CD4-positive, alpha-beta T cell treated with Interleukin-15 for 4 hours (primary cell): ENCODE results near the gene DDX52.
"Not testable (repeated sequence)": the region's sequence is repeated elsewhere in the genome, so short reads cannot be mapped to it uniquely, and the experiment has no call there.

Experiments
- DNase-seq: peaks from one replicate; pipeline ENCODE4 v3.0.0-alpha.2; 2020; ENCODE audit warnings: low spot score

The DDX52 gene, protein sequence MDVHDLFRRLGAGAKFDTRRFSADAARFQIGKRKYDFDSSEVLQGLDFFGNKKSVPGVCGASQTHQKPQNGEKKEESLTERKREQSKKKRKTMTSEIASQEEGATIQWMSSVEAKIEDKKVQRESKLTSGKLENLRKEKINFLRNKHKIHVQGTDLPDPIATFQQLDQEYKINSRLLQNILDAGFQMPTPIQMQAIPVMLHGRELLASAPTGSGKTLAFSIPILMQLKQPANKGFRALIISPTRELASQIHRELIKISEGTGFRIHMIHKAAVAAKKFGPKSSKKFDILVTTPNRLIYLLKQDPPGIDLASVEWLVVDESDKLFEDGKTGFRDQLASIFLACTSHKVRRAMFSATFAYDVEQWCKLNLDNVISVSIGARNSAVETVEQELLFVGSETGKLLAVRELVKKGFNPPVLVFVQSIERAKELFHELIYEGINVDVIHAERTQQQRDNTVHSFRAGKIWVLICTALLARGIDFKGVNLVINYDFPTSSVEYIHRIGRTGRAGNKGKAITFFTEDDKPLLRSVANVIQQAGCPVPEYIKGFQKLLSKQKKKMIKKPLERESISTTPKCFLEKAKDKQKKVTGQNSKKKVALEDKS

DNA sequence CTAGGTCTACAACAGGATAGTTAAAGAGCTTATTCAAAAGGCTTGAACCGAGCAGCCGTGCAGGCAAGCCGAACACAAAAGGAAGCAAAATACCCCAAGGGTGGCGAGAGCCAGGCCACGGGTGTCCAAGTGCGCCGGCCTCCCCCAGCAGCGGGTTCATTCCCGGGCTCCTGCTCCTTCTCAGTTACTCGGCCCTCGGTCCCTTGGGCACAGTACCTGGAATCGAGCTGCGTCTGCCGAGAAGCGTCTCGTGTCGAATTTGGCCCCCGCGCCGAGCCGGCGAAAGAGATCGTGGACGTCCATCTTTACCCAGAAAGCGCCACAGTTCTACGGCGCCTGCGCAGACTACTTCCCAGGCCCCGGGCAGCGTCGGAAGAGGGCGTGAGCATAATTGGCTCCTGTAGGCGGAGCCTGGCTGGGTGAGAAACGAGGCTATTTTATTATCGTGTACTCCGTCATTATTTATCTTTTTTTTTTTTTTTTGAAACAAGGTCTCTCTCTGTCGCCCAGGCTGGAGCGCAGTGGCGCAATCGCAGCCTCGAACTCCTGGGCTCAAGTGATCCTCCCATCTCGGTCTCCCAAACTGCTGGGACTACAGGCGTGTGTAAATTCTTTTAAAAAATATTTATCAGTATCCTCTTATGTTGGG is at the start of gene DDX52:
Gene DDX52, minus strand, starts transcription at position 329 of the 649 bp plus-strand sequence. Its CDS starts 26 bp downstream, at position 303.
- peak; percentile 92 for DNase-seq

DNA sequence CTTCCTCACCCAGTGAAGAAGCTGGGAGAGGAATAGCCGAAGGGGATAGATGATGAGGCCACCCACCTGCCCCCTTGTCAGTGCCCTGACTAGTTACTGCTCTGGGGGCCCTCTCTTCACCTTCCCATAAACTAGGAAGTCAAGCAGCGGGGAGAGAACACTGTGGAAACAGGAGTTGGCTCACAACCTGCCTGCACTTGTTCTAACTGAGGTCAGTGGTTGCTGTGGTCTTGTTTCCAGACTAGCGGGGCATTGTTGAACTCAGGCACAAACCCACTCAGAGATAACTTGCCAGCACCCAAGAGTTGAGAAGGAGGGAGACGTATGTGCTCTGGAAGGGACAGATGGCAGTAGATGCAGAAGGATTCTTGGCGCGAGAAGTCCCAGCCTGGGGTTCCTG is 48.6 kb upstream of the DDX52 start:
- no peak for DNase-seq

DNA sequence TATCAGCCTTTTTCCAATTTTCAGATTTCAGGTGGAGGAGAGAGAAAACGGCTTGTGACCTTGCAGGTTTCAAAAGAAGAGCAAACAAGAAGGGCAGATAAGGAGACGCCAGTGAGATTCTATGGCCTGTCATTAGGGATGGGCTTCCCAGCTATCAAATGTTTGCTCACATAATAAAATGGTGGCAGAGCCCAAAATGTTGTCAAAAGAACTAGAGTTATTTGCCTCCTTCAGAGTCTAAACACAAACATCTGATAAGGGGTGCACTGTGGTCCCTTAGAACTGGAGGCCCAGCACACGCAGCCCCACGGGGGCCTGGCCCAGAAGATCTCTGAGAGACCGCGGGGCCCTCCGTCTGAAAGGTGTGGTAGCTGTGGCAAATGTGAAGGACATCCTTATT is 46.1 kb upstream of the DDX52 start:
- DNase-seq: no peak

DNA sequence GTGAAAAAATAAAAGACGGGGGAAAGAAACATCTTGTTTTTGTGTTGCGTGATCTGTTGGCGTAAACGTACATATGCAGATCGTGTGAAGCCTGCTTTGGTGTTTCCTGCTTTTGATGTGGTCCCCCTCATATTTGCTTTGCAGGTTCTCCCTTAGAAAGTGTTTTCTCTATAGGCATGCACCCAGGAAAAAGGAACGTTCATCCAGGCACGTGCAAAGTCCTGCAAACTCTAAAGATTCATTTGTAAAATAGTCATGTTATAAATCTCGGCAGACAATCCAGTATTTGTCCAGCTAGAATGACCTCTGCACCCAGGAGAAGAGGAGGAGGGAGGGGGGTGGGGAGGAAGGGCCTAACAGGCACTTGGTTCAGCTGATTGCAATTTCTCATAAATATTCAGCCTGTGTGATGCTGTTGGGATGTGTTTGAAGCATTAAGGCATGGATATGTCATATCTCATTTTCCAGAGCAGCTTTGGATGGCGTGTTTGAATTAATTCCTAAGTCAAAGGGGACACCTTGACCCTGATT is 40.3 kb upstream of the DDX52 start:
- no peak for DNase-seq

DNA sequence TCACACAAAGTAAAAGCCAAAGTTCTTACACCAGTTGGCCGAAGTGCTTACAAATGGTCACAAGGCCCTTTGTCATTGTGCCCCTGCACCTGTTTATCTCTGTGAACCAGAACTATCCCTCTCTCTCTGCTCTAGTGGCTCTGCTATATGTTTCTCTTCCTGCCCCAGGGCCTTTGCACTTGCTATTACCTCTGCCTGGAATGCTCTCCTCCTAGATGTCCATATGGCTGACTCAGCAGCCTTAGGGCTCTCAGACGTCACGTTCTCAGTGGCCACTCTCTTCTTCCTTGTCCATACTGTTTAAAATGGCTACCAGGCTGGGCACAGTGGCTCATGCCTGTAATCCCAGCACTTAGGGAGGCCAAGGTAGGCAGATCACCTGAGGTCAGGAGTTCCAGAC is 38.8 kb upstream of the DDX52 start:
- no peak for DNase-seq

DNA sequence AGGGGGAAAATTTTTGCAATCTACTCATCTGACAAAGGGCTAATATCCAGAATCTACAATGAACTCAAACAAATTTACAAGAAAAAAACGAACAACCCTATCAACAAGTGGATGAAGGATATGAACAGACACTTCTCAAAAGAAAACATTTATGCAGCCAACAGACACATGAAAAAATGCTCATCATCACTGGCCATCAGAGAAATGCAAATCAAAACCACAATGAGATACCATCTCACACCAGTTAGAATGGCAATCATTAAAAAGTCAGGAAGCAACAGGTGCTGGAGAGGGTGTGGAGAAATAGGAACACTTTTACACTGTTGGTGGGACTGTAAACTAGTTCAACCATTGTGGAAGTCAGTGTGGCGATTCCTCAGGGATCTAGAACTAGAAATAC is 36.7 kb upstream of the DDX52 start:
- DNase-seq: not testable (repeated sequence)

DNA sequence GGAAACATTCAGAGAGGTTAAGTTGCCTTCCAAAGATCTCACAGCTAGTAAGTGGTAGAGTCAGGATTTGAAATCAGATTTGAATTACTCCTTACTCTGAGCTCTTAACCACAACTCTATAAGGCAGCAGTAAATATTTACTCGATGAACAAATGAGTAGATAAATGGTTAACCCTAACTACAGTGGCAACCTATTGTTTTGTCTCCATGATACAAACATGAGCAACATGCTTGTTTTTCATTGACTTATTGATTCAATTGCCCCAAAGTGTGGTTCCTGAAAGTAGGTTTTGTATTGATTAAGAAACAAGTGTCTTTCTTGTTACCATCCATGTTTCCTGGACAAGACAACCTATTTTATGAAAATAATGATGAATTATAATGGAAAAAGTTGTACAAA is 34.8 kb upstream of the DDX52 start:
- DNase-seq: no peak

DNA sequence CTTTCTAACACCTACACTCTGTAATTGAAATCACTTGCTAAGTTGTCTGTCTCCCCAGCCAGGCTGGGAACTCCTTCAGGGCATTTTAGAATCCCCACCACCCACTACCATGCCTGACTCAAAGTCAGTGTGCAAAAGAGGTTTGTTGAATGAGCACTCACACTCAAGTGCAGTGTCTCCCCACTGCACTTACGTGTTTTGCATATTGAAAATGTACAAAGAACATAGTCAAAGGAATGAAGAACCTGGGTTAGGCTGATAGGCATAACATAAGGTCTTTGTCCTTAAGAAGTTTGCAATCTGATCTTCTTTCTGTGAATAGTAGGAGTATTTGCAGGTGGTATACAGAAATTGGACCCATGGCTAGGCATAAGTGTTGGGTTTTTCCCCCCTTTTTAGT is 33.8 kb upstream of the DDX52 start:
- DNase-seq: no peak

DNA sequence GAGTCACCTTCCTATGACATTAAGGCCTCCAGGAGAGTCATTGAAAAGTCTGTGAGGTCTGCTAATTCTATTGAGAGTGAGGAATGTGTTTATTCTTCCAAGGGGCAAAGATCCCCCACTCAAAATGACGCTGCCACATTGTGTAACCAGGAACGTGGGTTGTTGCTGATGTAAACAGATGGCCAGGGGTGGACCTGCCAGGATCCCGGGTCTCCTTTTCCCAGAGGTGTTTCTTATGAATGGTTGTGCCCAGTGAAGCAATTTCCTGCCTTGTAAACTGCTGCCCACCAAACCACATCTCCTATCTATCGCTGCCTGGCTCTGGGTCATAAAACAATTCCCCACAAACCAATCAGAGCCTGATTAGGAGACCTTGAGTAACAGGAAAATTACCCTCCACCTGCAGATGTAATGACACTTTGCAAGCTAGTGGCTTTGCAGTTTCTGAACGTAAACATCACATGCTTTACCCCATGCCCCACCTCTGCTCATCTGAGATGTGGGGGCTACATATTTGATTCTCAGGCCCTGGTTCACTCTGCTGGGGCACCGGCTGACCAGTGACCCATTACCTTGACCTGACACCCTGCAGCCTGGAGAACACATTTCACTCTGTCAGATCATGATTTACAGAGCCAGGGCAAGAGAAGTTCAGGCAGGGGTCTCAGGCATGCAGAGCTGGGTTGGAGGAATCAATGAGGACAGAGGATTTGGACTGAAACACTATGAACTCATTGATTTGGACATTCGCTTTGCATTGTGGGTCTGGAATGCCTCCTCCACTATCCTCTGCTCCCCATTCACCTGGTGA is 33.1 kb upstream of the DDX52 start:
- no peak for DNase-seq

DNA sequence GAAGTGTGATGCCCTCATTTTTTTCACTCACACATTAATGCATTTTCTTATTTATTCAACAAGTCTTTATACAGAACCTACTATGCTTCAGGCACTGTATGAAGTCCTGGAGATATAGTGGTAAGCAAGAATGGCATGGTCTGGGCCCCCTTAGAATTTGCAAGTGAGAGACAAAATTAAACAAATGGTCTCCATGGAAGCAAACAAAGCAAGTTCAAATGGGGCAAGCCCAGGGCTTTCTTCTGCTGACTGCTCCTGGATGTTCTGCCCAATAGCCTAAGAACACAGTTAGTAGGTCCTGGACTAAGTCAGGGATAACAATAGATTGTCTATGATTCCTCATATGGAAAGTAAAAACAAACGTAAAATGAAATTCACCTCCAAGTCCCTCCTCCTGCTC is 31.3 kb upstream of the DDX52 start:
- no peak for DNase-seq

DNA sequence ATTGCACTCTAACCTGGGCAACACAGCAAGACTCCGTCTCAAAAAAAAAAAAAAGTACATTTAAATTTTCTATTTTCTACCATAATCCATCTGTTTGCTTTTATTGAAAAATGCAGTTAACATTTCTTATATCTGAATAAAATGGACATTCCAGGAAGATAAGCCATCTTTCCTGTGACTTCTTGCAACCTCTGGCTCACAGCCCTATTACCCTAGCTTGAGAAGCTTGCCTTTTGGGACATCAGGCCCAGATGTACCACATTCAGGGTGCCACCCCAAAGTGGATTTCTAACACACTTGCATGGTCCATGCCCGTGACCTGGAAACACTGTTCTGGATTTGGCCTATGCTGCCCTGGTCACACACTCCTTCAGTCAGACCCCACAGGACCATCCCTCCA is 30.1 kb upstream of the DDX52 start:
- no peak for DNase-seq

DNA sequence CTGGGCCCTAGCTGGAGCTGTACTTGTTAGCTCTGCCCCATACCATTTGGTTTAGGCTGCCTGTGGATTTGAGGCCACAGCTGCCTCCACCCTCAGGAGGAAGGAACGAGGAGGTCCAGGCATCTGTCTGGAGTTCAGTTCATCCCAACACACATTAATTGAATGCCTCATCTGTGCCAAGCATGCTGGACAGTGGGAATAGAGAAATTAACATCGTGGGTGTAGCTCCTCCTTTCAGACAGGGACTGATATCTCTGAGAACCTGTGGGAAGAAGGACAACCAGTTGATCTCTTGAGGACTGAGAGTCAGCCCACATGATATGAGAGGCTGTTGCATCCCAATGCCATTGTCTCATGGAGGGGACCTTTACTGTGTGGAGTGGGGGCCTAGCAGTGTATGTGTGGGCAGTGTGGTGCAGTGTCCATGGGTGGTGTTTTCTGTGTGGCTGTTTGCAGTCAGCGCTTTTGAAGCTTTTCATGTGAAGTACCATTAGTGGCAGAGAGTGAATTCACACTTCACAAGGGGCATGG is 29.4 kb upstream of the DDX52 start:
- no peak for DNase-seq

DNA sequence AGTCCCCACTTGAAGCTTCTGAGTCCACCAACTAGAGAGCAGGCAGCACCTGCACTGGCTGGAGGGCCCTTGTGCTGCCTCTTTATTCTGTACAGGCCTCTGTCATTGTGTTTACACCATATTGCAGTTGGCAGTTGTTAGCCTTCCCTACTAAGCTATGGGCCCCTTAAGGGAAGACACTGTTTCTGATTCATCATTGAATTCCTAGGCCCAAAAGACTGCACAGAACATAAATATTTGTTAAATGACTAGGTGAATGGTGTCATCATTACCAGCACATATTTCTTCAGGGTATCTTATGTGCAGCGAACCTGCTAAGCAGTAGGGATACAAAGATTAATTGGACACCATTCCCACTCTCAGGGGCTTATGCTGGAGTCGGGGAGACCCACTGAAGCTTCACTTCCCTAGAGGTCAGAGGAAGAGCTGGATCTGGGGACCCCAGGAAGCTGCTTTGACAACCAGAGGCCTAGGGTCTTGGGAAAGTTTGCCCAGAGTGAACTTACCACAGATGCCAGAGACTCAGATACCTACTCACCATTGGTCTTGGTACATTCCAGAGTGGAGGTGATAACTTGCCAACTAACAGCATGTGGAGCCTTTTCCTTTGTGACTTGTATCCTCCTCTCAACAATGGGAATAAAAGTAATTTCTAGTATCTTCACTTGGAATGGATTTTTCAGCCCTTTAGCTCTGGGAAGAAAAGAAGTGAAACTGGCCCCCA is 28.7 kb upstream of the DDX52 start:
- no peak for DNase-seq

DNA sequence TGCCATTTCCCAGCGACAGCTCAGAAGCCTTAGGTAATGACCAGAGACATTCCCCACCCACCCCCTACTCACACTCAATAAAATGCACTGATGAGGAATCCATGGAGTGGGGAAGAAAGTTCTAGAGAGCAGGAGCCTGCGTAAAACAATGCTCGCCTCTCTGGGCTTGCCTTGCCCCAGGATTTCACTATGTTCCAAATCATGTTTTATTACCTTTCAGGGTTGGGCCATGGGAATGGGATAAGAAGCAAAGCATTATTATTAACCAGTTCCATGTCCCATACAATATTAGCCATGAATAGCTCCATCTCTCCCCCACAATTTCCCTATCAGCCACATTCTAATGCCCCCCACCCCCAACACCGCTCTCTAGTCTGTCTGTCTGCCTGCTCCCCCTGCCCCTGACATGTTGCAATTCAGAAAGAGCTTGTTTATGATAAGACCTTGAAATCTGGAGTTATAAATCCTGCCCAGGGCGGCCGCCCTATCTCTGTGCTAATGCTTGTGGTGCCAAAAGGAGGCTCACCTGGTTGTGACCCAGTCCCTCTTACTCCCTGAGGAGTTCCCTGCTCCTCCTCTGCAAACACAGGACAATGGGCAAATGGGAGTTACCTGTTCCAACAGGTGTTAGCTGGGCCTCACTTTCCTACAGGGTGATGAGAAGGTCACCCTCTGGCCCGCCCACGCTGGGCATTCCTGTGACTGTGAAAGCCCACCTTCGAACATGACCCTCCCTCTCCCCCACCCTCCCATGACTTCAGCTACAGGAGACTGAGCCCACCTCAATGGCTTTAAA is 28.0 kb upstream of the DDX52 start:
- DNase-seq: no peak

DNA sequence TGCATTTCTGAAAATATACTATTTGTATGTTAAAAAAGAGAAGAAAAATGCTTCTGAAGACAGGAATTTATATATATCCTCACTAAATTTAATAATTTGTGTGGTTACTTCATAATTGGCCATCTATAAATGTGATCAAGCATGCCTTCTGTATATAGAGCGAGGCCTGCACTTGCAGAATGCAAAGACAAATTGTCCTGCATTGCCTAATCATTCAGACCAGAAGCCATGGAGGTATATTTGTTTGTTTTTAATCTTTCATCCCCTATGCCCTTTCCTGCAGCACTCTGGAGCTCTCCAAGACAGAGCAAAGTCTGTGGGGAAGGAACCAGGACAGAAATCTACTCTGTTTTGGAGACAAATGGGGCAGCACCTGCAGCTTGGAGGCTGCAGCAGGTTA is 23.8 kb upstream of the DDX52 start:
- DNase-seq: no peak

DNA sequence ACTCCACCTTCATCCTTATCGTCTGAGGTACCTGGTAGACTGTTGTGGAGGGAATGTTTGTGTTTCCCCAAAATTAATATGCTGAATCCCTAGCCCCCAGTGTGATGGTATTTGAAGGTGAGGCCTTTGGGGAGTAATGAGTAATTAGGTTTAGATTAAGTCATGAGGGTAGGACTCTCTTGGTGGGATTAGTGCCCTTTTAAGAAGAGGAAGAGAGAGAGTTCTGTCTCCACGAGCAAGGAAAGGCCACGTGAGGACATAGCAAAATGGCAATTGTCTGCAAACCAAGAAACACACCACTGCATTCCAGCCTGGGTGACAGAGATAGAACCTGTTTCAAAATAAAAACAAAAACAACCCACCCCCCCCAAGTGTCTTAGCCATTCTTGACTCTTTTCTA is 21.0 kb upstream of the DDX52 start:
- no peak for DNase-seq

DNA sequence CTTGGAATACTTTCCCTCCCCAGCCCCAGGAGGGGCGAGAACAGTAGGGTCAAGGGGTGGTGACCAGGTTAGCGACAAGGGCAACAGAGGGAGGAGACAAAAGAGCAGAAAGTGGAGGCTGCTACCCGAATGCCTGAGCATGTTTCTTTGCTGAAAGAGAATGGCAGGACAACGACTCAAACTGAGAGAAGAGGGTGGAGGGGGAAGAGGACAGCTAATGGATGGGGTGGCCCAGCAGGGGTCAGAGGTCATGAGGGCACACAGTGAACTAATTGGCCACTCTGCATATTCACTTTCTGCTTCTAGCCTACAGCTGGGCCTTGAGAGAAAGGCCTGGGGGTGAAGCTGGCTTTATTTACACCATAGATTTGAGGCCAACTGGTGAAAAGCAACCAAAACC is 19.1 kb upstream of the DDX52 start:
- no peak for DNase-seq

DNA sequence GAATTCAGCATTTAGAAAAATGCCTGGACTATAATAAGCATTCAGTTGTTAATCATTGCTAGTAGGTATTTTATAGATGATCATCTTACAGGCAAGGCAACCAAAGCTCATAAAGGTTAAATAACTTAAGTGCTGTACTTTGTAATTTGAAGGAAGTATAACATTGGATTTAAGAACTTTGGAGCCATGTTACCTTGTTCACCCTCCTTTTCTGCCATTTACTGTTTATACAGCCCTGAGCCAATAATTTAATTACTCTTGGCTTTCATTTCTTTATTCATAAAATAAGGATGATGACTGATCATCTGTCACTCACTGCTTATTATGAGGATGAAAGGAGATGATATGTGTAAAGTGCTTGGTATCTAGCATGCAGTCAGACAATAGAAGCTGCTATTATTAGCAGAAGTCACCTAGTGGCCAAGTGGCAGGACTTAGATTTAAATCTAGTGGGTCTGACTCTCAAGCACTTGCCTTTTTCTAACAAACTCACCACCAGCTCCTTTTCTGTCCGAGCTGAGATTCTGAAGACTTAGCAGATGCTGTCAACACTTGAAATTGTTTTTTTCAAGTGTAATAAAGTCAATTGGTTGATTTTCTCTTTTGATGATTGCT is 18.3 kb upstream of the DDX52 start:
- DNase-seq: no peak

DNA sequence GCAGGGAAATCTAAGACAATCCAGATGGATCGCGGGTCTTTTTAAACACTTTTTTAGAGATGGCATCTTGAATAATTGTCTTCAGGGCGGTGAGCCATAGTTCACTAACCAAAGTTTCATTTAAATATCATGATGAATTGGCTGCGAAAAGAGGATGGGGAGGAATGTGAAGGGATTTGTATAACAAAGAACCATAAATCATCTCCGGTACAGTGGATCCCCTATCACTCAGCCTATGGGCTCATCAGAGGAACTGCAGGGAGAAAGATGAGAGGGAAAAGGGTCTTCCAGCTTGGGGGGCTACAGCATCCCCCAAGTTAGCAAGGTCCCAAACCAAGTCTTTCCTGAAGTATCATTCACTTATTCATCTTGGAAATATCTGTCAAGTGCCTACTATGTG is 16.7 kb upstream of the DDX52 start:
- no peak for DNase-seq

DNA sequence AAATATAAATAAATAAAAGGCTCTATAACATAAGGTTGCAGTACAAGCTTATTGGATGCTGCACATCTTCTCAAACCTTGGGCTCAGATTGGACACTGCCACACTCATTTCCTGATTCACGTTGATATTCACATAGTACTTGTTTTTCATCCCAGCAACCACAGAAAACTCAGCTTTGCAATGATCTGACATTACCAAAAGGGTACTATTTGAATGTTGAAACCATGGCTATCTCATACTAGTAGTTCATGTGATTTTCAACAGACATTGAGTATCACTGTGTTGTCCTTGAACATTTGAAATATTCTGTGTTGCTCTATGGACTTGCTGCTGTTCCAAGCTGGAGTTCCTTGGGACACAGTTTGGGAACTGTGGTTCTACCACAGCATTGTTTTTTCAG is 14.0 kb upstream of the DDX52 start:
- no peak for DNase-seq
